Breast epithelium (tissue), 4 donors: Measurements from ENCODE around the gene TEX36. TPM values are rescaled to one million over a fixed set of nuclear protein-coding genes. Genes with fewer than 3 reads are reported as not detected.
"Not testable (repeated sequence)": the region's sequence is repeated elsewhere in the genome, so short reads cannot be mapped to it uniquely, and the experiment has no call there.

Experiments
- DNase-seq, 2 donors: peaks; one replicate each; pipeline ENCODE4 v3.0.0-alpha.2; 2019; ENCODE audit warnings: low spot score in 2 of 2
- H3K27ac ChIP-seq, 2 donors: fragments of 200-600 bp; sonication (generic) in 1 of 2; one replicate each; pipeline ENCODE4 v1.5.1; 2016 to 2019; ENCODE audit warnings: mild to moderate bottlenecking in 1 of 2
- H3K27me3 ChIP-seq, 2 donors: fragments of 200-600 bp; sonication (generic) in 1 of 2; one replicate each; pipeline versions ENCODE4 v1.5.1 to v1.6.0; 2017 to 2019; ENCODE audit warnings: control low read depth in 1 of 2, mild to moderate bottlenecking in 1 of 2
- H3K36me3 ChIP-seq: fragments of 200-600 bp; one replicate; pipeline ENCODE4 v1.5.1; 2019
- H3K4me1 ChIP-seq, 2 donors: fragments of 200-600 bp; sonication (generic); one replicate each; pipeline ENCODE4 v1.5.1; 2016 to 2019; ENCODE audit warnings: control low read depth in 1 of 2
- H3K4me3 ChIP-seq, 3 donors: fragments of 200-600 bp; sonication (generic); 1 replicate in 2 of 3; 2 replicates in 1 of 3; pipeline ENCODE4 v1.5.1; 2016 to 2019; ENCODE audit warnings: mild to moderate bottlenecking in 3 of 3, moderate library complexity in 2 of 3
- H3K9me3 ChIP-seq, 2 donors: fragments of 200-600 bp; sonication (generic) in 1 of 2; one replicate each; pipeline ENCODE4 v1.5.1; 2016 to 2019; ENCODE audit warnings: control low read depth in 1 of 2
- CTCF ChIP-seq, 3 donors: fragments of 450-650 bp; IDR thresholded peaks; one replicate each; pipeline ENCODE4 v1.5.1; 2016 to 2017; ENCODE audit warnings: antibody characterized with exemption in 3 of 3, mild to moderate bottlenecking in 3 of 3, moderate library complexity in 3 of 3
- POLR2A ChIP-seq: fragments of 450-650 bp; IDR thresholded peaks from one replicate; pipeline ENCODE4 v1.6.1; 2016; ENCODE audit warnings: antibody characterized with exemption, mild to moderate bottlenecking, moderate library complexity
- POLR2AphosphoS5 ChIP-seq, 3 donors: sonication (generic); formaldehyde crosslinking; IDR thresholded peaks; one replicate each; pipeline ENCODE4 v1.6.1; 2017; ENCODE audit warnings: antibody characterized with exemption in 3 of 3
- intact Hi-C: fragments of 100-400 bp; cut with DNase I; formaldehyde crosslinking; loops from one replicate; pipeline ENCODE4 v1.15.1; 2023; ENCODE audit warnings: low total_unique reads
- total RNA-seq, 3 donors: library from RNA; depleted of rRNA; stranded (reverse); fragments of >200 nt; gene quantifications; one replicate each; pipeline ENCODE4 v1.1.0, GENCODE V29; 2016

TEX36 gene
- total RNA-seq, 3 donors from 2014 or later: not detected

GRCh38 chr10:125720002-125720382 lies 37.0 kb upstream of the TEX36 start:
- peak overlapping the region; percentile 91 to 92 for H3K27ac ChIP-seq
- intact Hi-C loops: no loop called here
- H3K36me3 ChIP-seq: no peaks in the 10 kb centered on the region
- peak overlapping the region; percentile 85 to 89 (median 86) for H3K4me3 ChIP-seq
- no peaks in the 10 kb centered on the region for H3K4me1 ChIP-seq
- H3K9me3 ChIP-seq: no peaks in the 10 kb centered on the region
- H3K27me3 ChIP-seq: no peaks in the 10 kb centered on the region
- DNase-seq: no peak
- TF ChIP-seq CTCF (IDR thresholded peaks at IDR 0.05) (no peak), POLR2AphosphoS5 (IDR thresholded peaks at IDR 0.05) (no peak), POLR2A (no peak)

- H3K9me3 ChIP-seq: no peaks in the 10 kb centered on the region
- TF ChIP-seq POLR2AphosphoS5 (IDR thresholded peaks at IDR 0.05) (peak; percentile 74 to 87 (median 86)), POLR2A (peak; percentile 71), CTCF (IDR thresholded peaks at IDR 0.05) (no peak)
- H3K4me1 ChIP-seq: no peaks in the 10 kb centered on the region
- H3K27ac ChIP-seq: peak within 1 kb of the TSS; percentile 91 to 92
- H3K4me3 ChIP-seq: peak within 1 kb of the TSS; percentile 85 to 89 (median 86)
- no peaks in the 10 kb centered on the region for H3K36me3 ChIP-seq
- no peaks in the 10 kb centered on the region for H3K27me3 ChIP-seq
- DNase-seq: peak; percentile 99
- intact Hi-C loops: no loop called here
Observed at GRCh38 chr10:125719173-125720001, 36.4 kb upstream of the TEX36 start, which contains the start of gene EDRF1. Gene EDRF1, plus strand, starts transcription at chr10:125719709. Its CDS starts 99 bp downstream, at chr10:125719808.

GRCh38 chr10:125714728-125715127 lies 31.8 kb upstream of the TEX36 start:
- H3K9me3 ChIP-seq, intact Hi-C loops: not testable (repeated sequence)

GRCh38 chr10:125711110-125711750 lies 28.3 kb upstream of the TEX36 start:
- TF ChIP-seq CTCF (IDR thresholded peaks at IDR 0.05) (no peak), POLR2AphosphoS5 (IDR thresholded peaks at IDR 0.05) (no peak), POLR2A (no peak)
- no peaks in the 10 kb centered on the region for H3K27me3 ChIP-seq
- intact Hi-C loops: no loop called here
- DNase-seq: no peak
- H3K27ac ChIP-seq: no peak overlapping the region
- no peaks in the 10 kb centered on the region for H3K4me1 ChIP-seq
- H3K36me3 ChIP-seq: no peaks in the 10 kb centered on the region
- H3K4me3 ChIP-seq: no peak overlapping the region
- H3K9me3 ChIP-seq: no peaks in the 10 kb centered on the region

More at GRCh38 chr10:125714728-125715127, 31.8 kb upstream of the TEX36 start:
- H3K4me3 ChIP-seq, H3K4me1 ChIP-seq, H3K27me3 ChIP-seq, H3K27ac ChIP-seq, DNase-seq, H3K36me3 ChIP-seq: not testable (repeated sequence)

DNA sequence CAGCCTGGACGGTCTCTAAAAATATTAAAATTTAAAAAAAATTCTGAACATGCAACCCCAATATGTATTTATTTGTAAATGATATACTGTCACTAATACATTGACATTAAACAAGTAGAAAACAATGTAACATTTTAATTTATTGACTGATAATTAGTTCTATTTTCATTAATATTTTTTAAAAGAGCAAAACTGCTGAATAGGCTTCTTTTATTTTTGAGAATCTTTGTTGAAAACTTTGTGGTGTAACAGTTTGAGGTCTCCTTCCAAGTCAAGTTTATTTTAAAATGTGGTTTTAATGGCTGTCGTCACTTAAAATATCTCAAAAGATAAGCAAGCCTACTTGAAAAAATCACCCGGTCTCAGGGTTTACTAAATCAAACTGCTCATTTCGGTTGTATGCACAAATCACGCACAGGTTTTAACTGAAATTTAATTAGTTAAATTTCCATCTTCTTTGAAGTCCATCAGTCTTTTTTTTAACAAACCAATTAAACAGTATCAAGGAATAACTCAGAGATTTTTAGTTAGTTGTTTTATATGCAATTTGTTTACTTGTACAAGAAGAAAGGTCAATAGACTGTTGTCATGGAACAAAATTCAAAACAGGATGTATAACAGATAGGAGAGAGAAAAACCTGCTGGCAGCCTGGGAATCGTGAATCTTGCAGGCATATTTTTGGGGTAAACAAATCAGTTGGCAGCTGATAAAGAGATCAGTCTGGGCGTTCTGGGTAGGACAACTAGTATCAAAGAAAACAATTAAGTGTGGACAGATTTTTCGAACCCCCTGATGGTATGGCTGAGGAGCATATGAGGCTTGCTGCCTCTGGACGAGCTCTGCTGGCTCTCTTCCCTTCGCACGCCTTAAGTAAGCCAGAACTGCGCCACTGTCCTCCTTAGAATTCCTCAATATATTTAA lies 26.9 kb upstream of the TEX36 start:
- H3K9me3 ChIP-seq: no peaks in the 10 kb centered on the region
- no peaks in the 10 kb centered on the region for H3K36me3 ChIP-seq
- intact Hi-C loops: no loop called here
- no peak overlapping the region for H3K4me3 ChIP-seq
- no peak overlapping the region for H3K27ac ChIP-seq
- DNase-seq: no peak
- H3K4me1 ChIP-seq: no peaks in the 10 kb centered on the region
- TF ChIP-seq CTCF (IDR thresholded peaks at IDR 0.05) (no peak), POLR2A (no peak), POLR2AphosphoS5 (IDR thresholded peaks at IDR 0.05) (no peak)
- H3K27me3 ChIP-seq: no peaks in the 10 kb centered on the region
